ENCODE results near the gene CNOT4. TPM values are rescaled to one million over a fixed set of nuclear protein-coding genes. Genes with fewer than 3 reads are reported as not detected.

The CNOT4 gene
- total and polyA plus RNA-seq, 10 of the 15 experiments (the other 5 are each of a cell fraction or from before 2014, with no cell fraction given) = 9.4 to 29.6 (median 16.6) TPM

DNA sequence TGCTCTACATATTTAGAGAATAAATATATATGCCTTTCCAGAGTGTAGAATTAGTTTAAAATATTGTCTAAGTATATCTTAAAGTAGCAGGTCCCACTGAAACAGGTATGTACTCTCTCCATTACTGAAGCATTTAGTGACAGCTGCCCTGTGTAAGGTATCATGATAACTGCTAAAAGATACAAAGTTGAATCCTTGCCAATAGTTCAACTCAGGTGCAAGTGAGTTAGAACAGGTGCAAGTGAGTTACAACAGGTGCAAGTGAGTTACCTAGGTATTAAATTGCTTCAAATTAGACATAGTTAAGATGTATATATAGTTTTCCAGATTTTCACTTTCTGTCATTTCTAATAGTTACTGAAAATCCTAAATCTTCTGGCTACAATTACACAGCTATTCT, 119.1 kb downstream of the CNOT4 start:
- Histone ChIP-seq H3K36me3 (ENCODE audit: control insufficient read depth in 2 of 2, insufficient read depth in 2 of 2, low read length in 1 of 2) (peaks cover 0 to 13% of the 10 kb centered on the region in 2 experiments), H3K27ac (ENCODE audit: control insufficient read depth, insufficient read depth) (no peak overlapping the region), H3K4me3 (no peak overlapping the region), H3K79me2 (ENCODE audit: control insufficient read depth, insufficient read depth, low read length) (no peaks in the 10 kb centered on the region), H2AFZ (ENCODE audit: control insufficient read depth, low read depth, low read length) (no peak overlapping the region), H3K4me2 (ENCODE audit: control insufficient read depth, insufficient read depth) (no peak overlapping the region; the same call in 1 of the 2 replicates), H3K27me3 (replicated peaks in 1 of 2; ENCODE audit: control insufficient read depth in 2 of 2, insufficient read depth in 2 of 2, low read length in 1 of 2) (no peaks in the 10 kb centered on the region), H3K9ac (ENCODE audit: control insufficient read depth, insufficient read depth, low read length) (no peak overlapping the region), H4K20me1 (ENCODE audit: control insufficient read depth, insufficient read depth) (no peaks in the 10 kb centered on the region), H3K4me1 (ENCODE audit: control insufficient read depth, insufficient read depth, low read length) (no peaks in the 10 kb centered on the region; the same call in 1 of the 2 replicates), H3K9me3 (replicated peaks; ENCODE audit: control insufficient read depth, insufficient read depth, low read length) (no peaks in the 10 kb centered on the region)
- RAD21 ChIA-PET (ENCODE audit: unreplicated experiment) = no interaction called here
- BruUV-seq (replicated peaks) = no TSS peak
- FAIRE-seq (peak; percentile 27), DNase-seq (ENCODE audit: low read depth, low spot score) (no peak), ATAC-seq (no peak; the same call in 2 of the 3 replicates)
- TF ChIP-seq, protein P1, sequence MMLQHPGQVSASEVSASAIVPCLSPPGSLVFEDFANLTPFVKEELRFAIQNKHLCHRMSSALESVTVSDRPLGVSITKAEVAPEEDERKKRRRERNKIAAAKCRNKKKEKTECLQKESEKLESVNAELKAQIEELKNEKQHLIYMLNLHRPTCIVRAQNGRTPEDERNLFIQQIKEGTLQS (IDR thresholded peaks at IDR 0.05; ENCODE audit: borderline replicate concordance, extremely low read depth, low read depth, low read length) = no peak
- TF ChIP-seq, protein P2, sequence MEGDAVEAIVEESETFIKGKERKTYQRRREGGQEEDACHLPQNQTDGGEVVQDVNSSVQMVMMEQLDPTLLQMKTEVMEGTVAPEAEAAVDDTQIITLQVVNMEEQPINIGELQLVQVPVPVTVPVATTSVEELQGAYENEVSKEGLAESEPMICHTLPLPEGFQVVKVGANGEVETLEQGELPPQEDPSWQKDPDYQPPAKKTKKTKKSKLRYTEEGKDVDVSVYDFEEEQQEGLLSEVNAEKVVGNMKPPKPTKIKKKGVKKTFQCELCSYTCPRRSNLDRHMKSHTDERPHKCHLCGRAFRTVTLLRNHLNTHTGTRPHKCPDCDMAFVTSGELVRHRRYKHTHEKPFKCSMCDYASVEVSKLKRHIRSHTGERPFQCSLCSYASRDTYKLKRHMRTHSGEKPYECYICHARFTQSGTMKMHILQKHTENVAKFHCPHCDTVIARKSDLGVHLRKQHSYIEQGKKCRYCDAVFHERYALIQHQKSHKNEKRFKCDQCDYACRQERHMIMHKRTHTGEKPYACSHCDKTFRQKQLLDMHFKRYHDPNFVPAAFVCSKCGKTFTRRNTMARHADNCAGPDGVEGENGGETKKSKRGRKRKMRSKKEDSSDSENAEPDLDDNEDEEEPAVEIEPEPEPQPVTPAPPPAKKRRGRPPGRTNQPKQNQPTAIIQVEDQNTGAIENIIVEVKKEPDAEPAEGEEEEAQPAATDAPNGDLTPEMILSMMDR (IDR thresholded peaks at IDR 0.05 in 2 of 3, conservative IDR thresholded peaks at IDR 0.05 in 1 of 3; ENCODE audit: control insufficient read depth in 2 of 3, extremely low read depth in 1 of 3, insufficient read depth in 1 of 3, low read depth in 3 of 3, low read length in 3 of 3) = no peak
- intact Hi-C loops (cut with micrococcal nuclease; ENCODE audit: unreplicated experiment) (no loop called here), in situ Hi-C loops (cut with MboI) (no loop called here)
- POLR2A ChIA-PET = interaction anchor here (0.6 kb wide), 1 partner anchor 161 kb away, joined by 3 read pairs; no protein-coding TSS in a partner anchor
- SMC1A ChIA-PET (ENCODE audit: uncharacterized antibody, unreplicated experiment) = interaction anchor here (1.2 to 1.3 kb wide), 2 partner anchors 9 to 13 kb away, joined by 3 read pairs; no protein-coding TSS in a partner anchor
- CTCF ChIA-PET = no interaction called here

GRCh38 chr7:135389971-135390370, 119.9 kb downstream of the CNOT4 start:
- H3K4me2 ChIP-seq (ENCODE audit: control insufficient read depth, insufficient read depth) = no peak overlapping the region
- in situ Hi-C loops (cut with MboI) = no loop called here
- BruUV-seq (replicated peaks) = no TSS peak
- no peak for DNase-seq (ENCODE audit: low read depth, low spot score)
- CTCF ChIA-PET = no interaction called here
- H3K79me2 ChIP-seq (ENCODE audit: control insufficient read depth, insufficient read depth, low read length) = no peaks in the 10 kb centered on the region
- no peak overlapping the region for H3K4me3 ChIP-seq
- SMC1A ChIA-PET (ENCODE audit: uncharacterized antibody, unreplicated experiment) = interaction anchor here (0.6 to 1.4 kb wide), 4 partner anchors 14 to 109 kb away, joined by 3 read pairs; no protein-coding TSS in a partner anchor
- no peaks in the 10 kb centered on the region; the same call in 1 of the 2 replicates for H3K4me1 ChIP-seq (ENCODE audit: control insufficient read depth, insufficient read depth, low read length)
- no peak overlapping the region for H3K27ac ChIP-seq (ENCODE audit: control insufficient read depth, insufficient read depth)
- no peaks in the 10 kb centered on the region for H3K27me3 ChIP-seq (replicated peaks in 1 of 2; ENCODE audit: control insufficient read depth in 2 of 2, insufficient read depth in 2 of 2, low read length in 1 of 2)
- intact Hi-C loops (cut with micrococcal nuclease; ENCODE audit: unreplicated experiment) = no loop called here
- H2AFZ ChIP-seq (ENCODE audit: control insufficient read depth, low read depth, low read length) = no peak overlapping the region
- WGBS (ENCODE audit: insufficient coverage, insufficient replicate concordance, low lambda C conversion rate, missing lambda C conversion rate) = 71% methylated on average over 3 of the region's 3 CpGs
- no peak for TF ChIP-seq GATAD2B (conservative IDR thresholded peaks at IDR 0.05; ENCODE audit: low read depth)
- TF ChIP-seq JUNB (IDR thresholded peaks at IDR 0.05) = no peak
- TF ChIP-seq SMAD5 (IDR thresholded peaks at IDR 0.05; ENCODE audit: low read depth) = no peak
- no peak for TF ChIP-seq STAT3 (IDR thresholded peaks at IDR 0.05; ENCODE audit: low read depth, low read length)
- TF ChIP-seq MEF2B (IDR thresholded peaks at IDR 0.05; ENCODE audit: partially characterized antibody, poor library complexity, severe bottlenecking) = no peak
- no peaks in the 10 kb centered on the region for H3K9me3 ChIP-seq (replicated peaks; ENCODE audit: control insufficient read depth, insufficient read depth, low read length)
- no peak for FAIRE-seq
- H3K9ac ChIP-seq (ENCODE audit: control insufficient read depth, insufficient read depth, low read length) = no peak overlapping the region
- peaks cover 0 to 13% of the 10 kb centered on the region in 2 experiments; a peak in 3 of 4 replicates for H3K36me3 ChIP-seq (ENCODE audit: control insufficient read depth in 2 of 2, insufficient read depth in 2 of 2, low read length in 1 of 2)
- no peak for ATAC-seq
- RAD21 ChIA-PET (ENCODE audit: unreplicated experiment) = no interaction called here
- POLR2A ChIA-PET = no interaction called here
- H4K20me1 ChIP-seq (ENCODE audit: control insufficient read depth, insufficient read depth) = no peaks in the 10 kb centered on the region

Data from GM12878 (cell line).